Measurements from ENCODE around the gene CKS1B.

Gene CKS1B

DNA sequence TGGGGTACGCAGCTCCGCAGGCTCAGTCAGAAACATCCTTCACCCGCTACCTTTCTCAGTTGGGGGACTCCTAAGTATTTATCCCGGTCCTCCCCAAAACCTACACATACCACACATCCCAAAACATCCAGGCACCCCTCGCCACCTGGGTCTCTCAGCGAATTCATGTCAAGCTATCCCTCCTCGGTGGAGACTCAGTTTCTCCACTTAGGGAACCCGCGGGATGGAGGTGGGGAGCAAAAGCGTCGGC, 26.9 kb downstream of the CKS1B start:
- FAIRE-seq (no peak), DNase-seq (ENCODE audit: low spot score) (no peak)

DNA sequence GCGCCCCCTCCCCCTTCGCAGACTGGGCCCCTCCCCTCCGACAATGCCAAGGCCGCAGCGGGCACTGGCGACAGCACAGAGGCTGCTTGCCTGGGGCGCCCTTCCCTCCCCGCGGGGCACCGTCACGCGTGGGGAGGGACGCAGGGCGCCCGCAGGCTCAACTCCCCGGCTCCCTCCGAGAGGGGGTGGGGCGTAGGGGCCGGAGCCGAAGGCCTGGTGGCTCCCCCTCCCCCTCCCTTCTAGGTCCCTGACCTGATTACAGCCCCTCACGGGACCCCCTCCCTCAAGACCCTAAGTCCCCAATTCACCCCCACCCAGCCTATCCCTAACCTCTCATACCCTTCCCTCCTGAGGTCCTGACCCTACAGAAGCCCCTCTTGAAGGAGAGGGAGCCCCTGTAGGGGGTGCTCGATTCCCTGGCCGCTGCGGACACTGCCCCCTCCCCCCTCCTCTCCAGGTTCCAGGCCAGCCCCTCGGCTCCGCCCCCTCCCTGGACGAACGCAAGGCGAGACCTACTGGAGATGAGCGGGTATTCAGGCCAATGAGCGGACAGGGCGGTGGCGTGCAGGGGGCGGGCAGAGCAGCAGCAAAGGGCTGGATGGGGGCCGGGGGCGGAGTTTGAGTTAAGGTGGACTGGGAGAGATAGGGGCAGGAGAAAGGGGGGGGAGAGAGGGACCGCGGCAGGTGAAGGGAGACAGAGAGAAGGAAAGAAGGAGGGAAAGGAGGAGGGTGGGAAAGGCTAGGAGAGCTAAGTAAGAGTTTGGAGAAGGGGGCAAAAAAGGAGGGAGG, 27.4 kb downstream of the CKS1B start:
- peak; percentile 99 for DNase-seq (ENCODE audit: low spot score)
- peak; percentile 86 for FAIRE-seq

DNA sequence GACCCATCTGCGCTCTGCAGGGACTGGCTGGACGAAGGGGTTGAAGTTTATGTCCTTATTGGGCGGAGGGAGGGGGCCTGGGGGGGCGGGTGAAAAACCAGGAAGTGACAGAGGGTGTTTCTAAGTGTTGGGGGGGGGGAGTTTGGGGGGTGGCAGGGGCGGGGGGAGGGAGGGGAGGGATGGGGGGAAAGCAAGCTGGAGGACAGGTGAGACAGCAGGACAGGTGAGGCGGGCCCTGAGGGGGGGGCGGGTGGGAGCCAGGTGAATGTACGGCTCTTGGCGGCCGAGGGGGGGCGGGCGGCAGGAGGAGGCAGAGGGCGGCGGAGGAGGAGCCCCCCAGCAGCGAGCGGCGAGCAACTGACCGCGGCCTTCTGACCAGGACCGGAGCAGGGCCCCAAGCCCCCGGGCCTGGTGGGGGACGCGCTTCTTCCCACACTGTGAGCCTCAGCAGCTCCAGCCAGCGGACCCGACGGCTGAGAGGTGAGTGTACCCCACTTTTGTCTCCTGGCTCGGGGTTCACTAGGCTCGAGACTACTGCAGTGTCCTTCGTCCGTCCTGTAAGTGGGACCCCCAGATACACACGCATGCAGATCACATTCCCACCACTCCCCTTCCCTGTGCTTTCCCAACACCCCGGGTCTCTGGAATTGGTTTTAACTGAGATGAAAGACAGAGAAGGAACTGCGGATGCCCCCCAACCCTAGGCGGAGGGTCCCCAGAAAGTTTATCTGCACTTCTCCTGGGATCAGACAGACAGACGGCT, 28.2 kb downstream of the CKS1B start, which contains the start of gene ZBTB7B:
Gene ZBTB7B, plus strand, starts transcription at position 339 of the 763 bp plus-strand sequence. CDS start 11,859 bp downstream, outside the sequence.
- peak; percentile 67 for DNase-seq (ENCODE audit: low spot score)
- no peak for FAIRE-seq

- no peak for FAIRE-seq
- DNase-seq (ENCODE audit: low spot score), result no peak
Observed at GRCh38 chr1:155003227-155003765, 28.8 kb downstream of the CKS1B start.

- FAIRE-seq, result no peak
Observed at GRCh38 chr1:155003766-155004351, 29.4 kb downstream of the CKS1B start.

GRCh38 chr1:155004352-155005075, 30.0 kb downstream of the CKS1B start:
- DNase-seq (ENCODE audit: low spot score) (no peak), FAIRE-seq (no peak)

More at GRCh38 chr1:155003766-155004351, 29.4 kb downstream of the CKS1B start:
- DNase-seq (ENCODE audit: low spot score), result peak; percentile 58

GRCh38 chr1:155005076-155006011, 30.9 kb downstream of the CKS1B start:
- FAIRE-seq (no peak), DNase-seq (ENCODE audit: low spot score) (no peak)

DNA sequence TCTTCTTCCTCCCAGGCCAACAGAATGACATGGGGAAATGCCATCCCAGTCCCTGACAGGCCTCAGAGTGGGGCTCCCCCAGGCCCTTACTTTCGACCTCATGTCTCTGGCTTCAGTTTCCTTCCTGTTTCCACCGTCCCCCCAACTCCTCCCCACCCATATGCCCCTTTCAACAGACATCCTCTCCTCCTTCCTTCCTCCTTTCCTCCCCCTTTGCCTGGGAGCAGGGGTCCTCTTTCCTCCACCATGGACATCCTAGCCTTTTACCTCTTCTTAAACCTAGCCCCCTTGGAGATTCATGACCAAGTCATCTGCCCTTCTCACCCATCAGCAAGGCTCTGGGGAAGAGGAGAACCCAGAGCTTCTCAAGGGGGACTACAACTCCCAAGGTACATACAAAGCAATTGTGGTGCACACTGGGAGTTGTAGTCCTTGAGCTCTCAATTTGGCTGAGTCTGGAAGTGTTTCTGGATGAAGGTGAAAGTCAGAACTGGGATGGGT, 32.2 kb downstream of the CKS1B start:
- DNase-seq (ENCODE audit: low spot score) (no peak), FAIRE-seq (no peak)

DNA sequence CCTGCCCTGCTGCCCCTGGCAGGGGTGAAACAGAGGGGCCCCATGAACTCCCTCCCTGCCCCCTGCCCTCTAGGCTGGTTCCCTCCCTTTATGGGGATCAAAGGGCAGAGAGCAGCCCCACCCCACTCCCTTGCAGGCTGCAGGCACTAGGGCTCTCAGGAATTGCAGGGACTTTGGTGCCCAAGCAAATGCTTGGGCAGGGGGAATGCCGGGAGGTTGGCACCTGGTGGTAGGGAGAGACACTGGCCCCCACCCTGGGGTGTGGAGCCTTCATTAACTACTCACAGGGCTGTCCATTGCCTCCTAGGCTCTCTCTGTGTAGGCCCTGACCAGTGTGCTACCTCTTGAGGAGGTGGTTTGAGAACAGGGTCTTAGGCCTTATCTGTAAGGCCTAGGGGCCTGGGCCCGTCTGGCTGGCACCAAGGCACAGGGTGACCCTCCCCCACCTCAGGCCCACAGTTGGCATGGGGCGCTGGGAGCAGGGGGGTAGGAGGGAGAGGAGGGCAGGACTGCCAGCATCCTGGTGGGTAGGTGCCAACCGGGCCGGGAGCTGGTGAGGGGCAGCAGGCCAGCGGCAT, 32.9 kb downstream of the CKS1B start:
- DNase-seq (ENCODE audit: low spot score) (no peak), FAIRE-seq (no peak)

- FAIRE-seq, result no peak
Observed at GRCh38 chr1:155008015-155008941, 33.8 kb downstream of the CKS1B start.

GRCh38 chr1:155009221-155009711, 34.8 kb downstream of the CKS1B start:
- DNase-seq (ENCODE audit: low spot score) (no peak), FAIRE-seq (no peak)

More at GRCh38 chr1:155008015-155008941, 33.8 kb downstream of the CKS1B start:
- no peak for DNase-seq (ENCODE audit: low spot score)

GRCh38 chr1:155009742-155010141, 35.3 kb downstream of the CKS1B start:
- FAIRE-seq (no peak), DNase-seq (ENCODE audit: low spot score) (no peak)

DNA sequence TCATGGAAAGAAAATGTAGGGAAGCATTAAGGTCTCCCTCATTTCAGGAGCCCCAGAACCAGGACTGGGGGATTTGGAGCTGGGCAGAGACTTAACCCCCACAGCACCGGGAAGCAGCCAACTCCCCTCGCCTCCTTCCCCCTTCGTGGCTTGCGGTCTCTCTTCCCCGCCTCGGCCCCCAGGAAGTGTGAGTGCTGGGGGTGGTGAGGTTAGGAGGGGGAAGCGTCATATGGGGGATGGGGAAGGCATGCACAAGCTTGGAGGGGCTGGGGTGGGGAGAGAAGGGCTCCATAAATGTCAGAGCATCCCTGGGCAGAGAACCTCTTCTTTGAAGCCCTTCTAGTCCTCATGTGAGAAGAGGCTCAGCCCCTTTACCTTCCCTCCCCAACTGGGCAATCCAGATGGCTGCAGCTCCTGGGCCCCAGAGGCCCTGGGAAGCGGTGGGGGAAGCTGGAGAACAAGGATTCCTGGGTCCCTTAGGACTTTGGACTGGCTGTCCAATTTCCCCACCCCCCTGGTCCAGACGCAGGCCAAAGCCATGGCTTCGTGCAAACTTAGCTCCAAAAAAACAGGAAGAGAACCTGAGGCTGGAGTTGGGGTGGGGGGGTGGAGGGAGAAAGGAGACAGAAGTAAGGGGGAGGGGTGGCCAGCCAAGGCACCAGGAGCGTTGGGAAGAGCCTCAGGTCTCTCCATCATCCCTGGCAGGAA, 35.9 kb downstream of the CKS1B start:
- FAIRE-seq, result no peak
- DNase-seq (ENCODE audit: low spot score), result no peak

DNA sequence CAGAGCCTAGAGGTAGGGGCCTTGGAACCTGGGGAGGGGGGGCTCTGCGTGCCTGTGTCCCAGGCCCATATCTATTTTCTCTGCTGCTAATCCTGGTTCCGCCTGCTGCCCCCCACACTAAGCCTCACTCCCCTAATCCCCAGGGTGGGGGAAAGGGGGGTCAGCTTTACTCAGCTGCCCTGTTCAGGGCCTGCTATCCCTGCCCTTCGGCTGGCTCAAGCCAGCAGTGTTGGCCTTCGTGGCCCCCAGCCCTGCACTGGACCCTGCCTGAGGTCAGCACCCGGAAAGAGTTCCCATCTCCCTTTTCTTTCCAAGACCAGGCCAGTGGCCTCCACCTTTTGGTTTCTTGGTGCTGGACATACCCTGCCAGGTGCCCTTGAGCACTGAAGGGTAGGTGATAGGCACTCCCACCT, 36.5 kb downstream of the CKS1B start:
- DNase-seq (ENCODE audit: low spot score), result no peak
- no peak for FAIRE-seq

DNA sequence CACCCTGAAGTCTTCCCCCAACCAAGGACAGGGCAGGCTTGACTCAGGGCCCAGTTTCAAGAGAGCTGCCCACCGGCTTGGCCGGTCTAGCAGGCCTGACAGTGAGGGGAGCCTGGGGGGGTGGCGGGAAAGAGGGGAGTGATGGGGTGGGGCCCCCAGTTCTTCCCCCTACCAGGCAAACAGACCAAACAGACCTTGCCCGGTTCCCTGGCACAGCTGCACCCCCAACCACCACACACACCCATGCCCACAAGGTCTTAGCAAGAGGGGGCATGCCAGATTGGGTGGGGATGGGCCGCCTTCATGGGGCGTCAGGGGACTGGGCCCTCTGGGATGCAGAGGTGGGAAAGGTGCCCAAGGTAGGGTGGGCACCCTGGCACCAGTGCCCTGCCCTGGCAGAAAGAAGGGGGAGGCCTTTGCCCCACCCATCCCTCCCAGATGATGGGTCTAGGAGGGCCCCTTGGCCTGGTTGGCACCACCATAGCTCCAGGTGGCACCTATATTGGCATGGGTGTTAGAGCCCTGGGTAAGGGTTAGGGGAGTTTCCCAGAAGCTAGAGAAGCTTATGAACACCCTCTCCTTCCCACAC, 37.0 kb downstream of the CKS1B start:
- no peak for FAIRE-seq
- DNase-seq (ENCODE audit: low spot score), result no peak

- FAIRE-seq, result no peak
- DNase-seq (ENCODE audit: low spot score), result no peak
Observed at GRCh38 chr1:155012026-155012546, 37.6 kb downstream of the CKS1B start.
